K562 (cell line): ENCODE results near the gene POLR2L. TPM values are rescaled to one million over a fixed set of nuclear protein-coding genes. Genes with fewer than 3 reads are reported as not detected.

Source experiments
- ATF6 ChIP-seq: sonication (generic); formaldehyde crosslinking; IDR thresholded peaks from 2 replicates; pipeline ENCODE4 v1.4.0; 2020; ENCODE audit warnings: mild to moderate bottlenecking, missing genetic modification reagents
- EGR1 ChIP-seq: fragments of 450-650 bp; conservative IDR thresholded peaks from 2 replicates; pipeline ENCODE4 v1.6.1; 2017; ENCODE audit warnings: mild to moderate bottlenecking
- EHMT2 ChIP-seq: fragments of 450-650 bp; IDR thresholded peaks from 2 replicates; pipeline ENCODE4 v1.6.1; 2018; ENCODE audit warnings: antibody characterized with exemption
- ETS1 ChIP-seq: conservative IDR thresholded peaks from 2 replicates; pipeline ENCODE4 v1.6.1; 2011; ENCODE audit warnings: low read depth, mild to moderate bottlenecking, low read length; ENCODE audit not compliant: control insufficient read depth
- GATA2 ChIP-seq: sonication (generic); formaldehyde crosslinking; IDR thresholded peaks from 2 replicates; pipeline ENCODE4 v1.4.0; 2020; ENCODE audit warnings: mild to moderate bottlenecking, missing genetic modification reagents
- HMGN3 ChIP-seq: IDR thresholded peaks from 2 replicates; pipeline ENCODE4 v1.6.1; 2011; ENCODE audit warnings: borderline replicate concordance, low read depth, mild to moderate bottlenecking, mixed read lengths, low read length; ENCODE audit not compliant: insufficient read length; ENCODE audit errors: extremely low read depth
- MXD1 ChIP-seq: fragments of 250-450 bp; sonication (Bioruptor Pico); IDR thresholded peaks from 2 replicates; pipeline ENCODE4 v1.8.0; 2021; ENCODE audit warnings: borderline replicate concordance, mild to moderate bottlenecking, moderate library complexity; ENCODE audit not compliant: poor library complexity, severe bottlenecking
- POLR2AphosphoS5 ChIP-seq: IDR thresholded peaks from 2 replicates; pipeline ENCODE4 v1.6.1; 2011; ENCODE audit warnings: mild to moderate bottlenecking, low read depth, low read length, moderate library complexity; ENCODE audit not compliant: control insufficient read depth, insufficient read depth
- PREB ChIP-seq: sonication (generic); formaldehyde crosslinking; IDR thresholded peaks from 2 replicates; pipeline ENCODE4 v1.8.1; 2023; ENCODE audit warnings: mild to moderate bottlenecking, missing genetic modification reagents
- RBFOX2 ChIP-seq: fragments of 200-400 bp; formaldehyde crosslinking; IDR thresholded peaks from 2 replicates; pipeline ENCODE4 v1.6.1; 2017; ENCODE audit warnings: low read depth, mild to moderate bottlenecking, low read length, moderate library complexity
- SIN3A ChIP-seq, 2 experiments: fragments of 150-350 bp in 1 of 2; IDR thresholded peaks; 2 replicates each; pipeline ENCODE4 v1.6.1; 2011 to 2016; ENCODE audit warnings: borderline replicate concordance in 2 of 2, low read depth in 2 of 2, low read length in 2 of 2, mild to moderate bottlenecking in 2 of 2, moderate library complexity in 2 of 2; ENCODE audit not compliant: control insufficient read depth in 1 of 2
- SMAD4 ChIP-seq: fragments of 250-450 bp; sonication (Bioruptor Pico); conservative IDR thresholded peaks from 2 replicates; pipeline ENCODE4 v1.8.0; 2021; ENCODE audit warnings: inconsistent platforms, mild to moderate bottlenecking, moderate library complexity
- TEAD1 ChIP-seq, 2 experiments: fragments of 450-650 bp in 1 of 2; sonication (generic) in 1 of 2; formaldehyde crosslinking; IDR thresholded peaks; 2 replicates each; pipeline versions ENCODE4 v1.4.0 to v1.8.0; 2020 to 2022; ENCODE audit warnings: mild to moderate bottlenecking in 2 of 2, missing genetic modification reagents in 1 of 2
- VEZF1 ChIP-seq: fragments of 200-800 bp; sonication (Bioruptor generic); IDR thresholded peaks from 2 replicates; pipeline ENCODE4 v1.6.1; 2017; ENCODE audit warnings: missing genetic modification characterization, missing compliant biosample characterization
- ZBTB12 ChIP-seq: fragments of 250-450 bp; sonication (Bioruptor Pico); IDR thresholded peaks from 2 replicates; pipeline ENCODE4 v1.4.0; 2020
- ZNF311 ChIP-seq: fragments of 250-450 bp; sonication (Bioruptor Pico); IDR thresholded peaks from 2 replicates; pipeline ENCODE4 v1.4.0; 2020; ENCODE audit warnings: mild to moderate bottlenecking, moderate library complexity
- ZNF511 ChIP-seq: sonication (generic); formaldehyde crosslinking; IDR thresholded peaks from 2 replicates; pipeline ENCODE4 v1.8.0; 2022; ENCODE audit warnings: mild to moderate bottlenecking, missing genetic modification reagents
- polyA plus RNA-seq, 8 experiments: library from polyadenylated mRNA; depleted of rRNA in 4 of 8; stranded (reverse) in 5 of 8; unstranded in 3 of 8; fragments of >200 nt; fragmentation: Nextera tagmentation in 2 of 8; fragmentation: Illumina TruSeq in 1 of 8; extraction: Ambion mirVana in 2 of 8; extraction: Trizol in 1 of 8; gene quantifications; 2 replicates each; pipeline versions ENCODE4 v1.2.1 to v1.2.3, GENCODE V29; 2011 to 2014; ENCODE audit warnings: inconsistent platforms in 1 of 8, missing spikeins in 1 of 8
- total RNA-seq, 7 experiments: library from RNA; depleted of rRNA in 6 of 7; stranded (reverse); fragments of >200 nt in 6 of 7; fragmentation: Illumina TruSeq in 2 of 7; extraction: Trizol in 2 of 7; gene quantifications; 2 replicates each; pipeline versions ENCODE4 v1.2.1 to v1.2.3, GENCODE V29; 2011 to 2021; ENCODE audit warnings: low replicate concordance in 1 of 7

POLR2L gene
- total and polyA plus RNA-seq, 9 of the 15 experiments (the other 6 are each of a cell fraction or from before 2014, with no cell fraction given) = 38.3 to 688 (median 108) TPM

GRCh38 chr11:833114-833791, 9.1 kb downstream of the POLR2L start (continued):
- TF ChIP-seq GATA2 (CRISPR knock-in tag) (no peak), TEAD1 (CRISPR knock-in tag; IDR thresholded peaks at IDR 0.05) (0 out of 4 replicates have a peak, but pooled peaks of 1 of the 2 experiments have one; percentile 30), VEZF1 (CRISPR knock-in tag) (peak; percentile 81), EGR1 (peak; percentile 44), ZNF311 (CRISPR knock-in tag) (no peak), POLR2AphosphoS5 (peak; percentile 37; the same call in 1 of the 2 replicates), ETS1 (peak; percentile 57; the same call in 1 of the 2 replicates), RBFOX2 (peak; percentile 81), SMAD4 (CRISPR knock-in tag) (peak; percentile 71), PREB (CRISPR knock-in tag) (no peak), SIN3A (IDR thresholded peaks at IDR 0.05; ENCODE audit: borderline replicate concordance in 2 of 2, control insufficient read depth in 1 of 2, low read depth in 2 of 2, low read length in 2 of 2) (peak; percentile 36 to 58; a peak in 2 of 4 replicates), ATF6 (no peak), MXD1 (peak; percentile 59), EHMT2 (no peak), ZNF511 (CRISPR knock-in tag) (no peak), ZBTB12 (CRISPR knock-in tag) (no peak), HMGN3 (peak; percentile 48)
